HEK293 (cell line): Measurements from ENCODE around the gene MAP1S.

Experiments
- GLIS2 ChIP-seq: fragments of 450-650 bp; formaldehyde crosslinking; IDR thresholded peaks from 2 replicates; pipeline ENCODE4 v1.5.1; 2016; ENCODE audit warnings: missing biosample characterization, missing genetic modification characterization
- HOXA7 ChIP-seq: sonication (generic); formaldehyde crosslinking; IDR thresholded peaks from 2 replicates; pipeline ENCODE4 v1.8.1; 2022; ENCODE audit warnings: missing genetic modification reagents, borderline replicate concordance
- KLF10 ChIP-seq: fragments of 450-650 bp; IDR thresholded peaks from 2 replicates; pipeline ENCODE4 v1.5.1; 2018; ENCODE audit warnings: missing biosample characterization, mild to moderate bottlenecking, missing genetic modification characterization
- MEIS1 ChIP-seq: sonication (generic); formaldehyde crosslinking; IDR thresholded peaks from 2 replicates; pipeline ENCODE4 v1.8.1; 2022; ENCODE audit warnings: missing genetic modification reagents, mild to moderate bottlenecking, borderline replicate concordance
- OSR2 ChIP-seq: fragments of 450-650 bp; formaldehyde crosslinking; IDR thresholded peaks from 2 replicates; pipeline ENCODE4 v1.5.1; 2016; ENCODE audit warnings: missing biosample characterization, missing genetic modification characterization
- SETDB1 ChIP-seq: IDR thresholded peaks from one replicate; pipeline ENCODE4 v1.6.1; 2017; ENCODE audit warnings: mild to moderate bottlenecking, low read length, moderate library complexity, mixed read lengths; ENCODE audit not compliant: insufficient read length
- SP7 ChIP-seq: fragments of 450-650 bp; formaldehyde crosslinking; IDR thresholded peaks from 2 replicates; pipeline ENCODE4 v1.5.1; 2016; ENCODE audit warnings: missing biosample characterization, missing genetic modification characterization
- YY2 ChIP-seq: fragments of 450-650 bp; formaldehyde crosslinking; IDR thresholded peaks from 2 replicates; pipeline ENCODE4 v1.5.1; 2016; ENCODE audit warnings: missing biosample characterization, missing genetic modification characterization
- ZBTB10 ChIP-seq: fragments of 450-650 bp; formaldehyde crosslinking; IDR thresholded peaks from 2 replicates; pipeline ENCODE4 v1.5.1; 2016; ENCODE audit warnings: missing biosample characterization, missing genetic modification characterization
- ZFHX2 ChIP-seq: fragments of 450-650 bp; formaldehyde crosslinking; conservative IDR thresholded peaks from 2 replicates; pipeline ENCODE4 v1.5.1; 2016; ENCODE audit warnings: missing biosample characterization, missing genetic modification characterization
- ZFP3 ChIP-seq: fragments of 450-650 bp; formaldehyde crosslinking; IDR thresholded peaks from 2 replicates; pipeline ENCODE4 v1.5.1; 2016; ENCODE audit warnings: low read depth, missing biosample characterization, missing genetic modification characterization
- ZNF155 ChIP-seq: fragments of 450-650 bp; formaldehyde crosslinking; IDR thresholded peaks from 2 replicates; pipeline ENCODE4 v1.5.1; 2016; ENCODE audit warnings: missing biosample characterization, missing genetic modification characterization
- ZNF223 ChIP-seq: fragments of 450-650 bp; formaldehyde crosslinking; IDR thresholded peaks from 2 replicates; pipeline ENCODE4 v1.5.1; 2016; ENCODE audit warnings: missing biosample characterization, missing genetic modification characterization
- ZNF335 ChIP-seq: fragments of 450-650 bp; formaldehyde crosslinking; conservative IDR thresholded peaks from 2 replicates; pipeline ENCODE4 v1.5.1; 2016; ENCODE audit warnings: missing biosample characterization, missing genetic modification characterization
- ZNF398 ChIP-seq: fragments of 450-650 bp; formaldehyde crosslinking; IDR thresholded peaks from 2 replicates; pipeline ENCODE4 v1.5.1; 2017; ENCODE audit warnings: missing biosample characterization, missing genetic modification characterization
- ZNF513 ChIP-seq: fragments of 450-650 bp; IDR thresholded peaks from 2 replicates; pipeline ENCODE4 v1.5.1; 2018; ENCODE audit warnings: missing biosample characterization, missing genetic modification characterization
- ZNF596 ChIP-seq: fragments of 450-650 bp; IDR thresholded peaks from 2 replicates; pipeline ENCODE4 v1.5.0; 2018; ENCODE audit warnings: missing biosample characterization, mild to moderate bottlenecking, missing genetic modification characterization, moderate library complexity
- ZNF623 ChIP-seq: fragments of 450-650 bp; formaldehyde crosslinking; IDR thresholded peaks from 2 replicates; pipeline ENCODE4 v1.5.1; 2016; ENCODE audit warnings: missing biosample characterization, missing genetic modification characterization
- ZNF654 ChIP-seq: fragments of 450-650 bp; formaldehyde crosslinking; IDR thresholded peaks from 2 replicates; pipeline ENCODE4 v1.5.1; 2016; ENCODE audit warnings: low read depth, missing biosample characterization, missing genetic modification characterization
- ZNF658 ChIP-seq: fragments of 450-650 bp; formaldehyde crosslinking; IDR thresholded peaks from 2 replicates; pipeline ENCODE4; 2016; ENCODE audit warnings: missing biosample characterization, missing genetic modification characterization
- ZNF660 ChIP-seq: fragments of 450-650 bp; IDR thresholded peaks from 2 replicates; pipeline ENCODE4 v1.5.1; 2018; ENCODE audit warnings: missing biosample characterization, mild to moderate bottlenecking, missing genetic modification characterization
- ZNF776 ChIP-seq: fragments of 450-650 bp; formaldehyde crosslinking; IDR thresholded peaks from 2 replicates; pipeline ENCODE4 v1.5.0; 2017; ENCODE audit warnings: missing biosample characterization, missing genetic modification characterization, borderline replicate concordance
- ZNF777 ChIP-seq: fragments of 450-650 bp; formaldehyde crosslinking; IDR thresholded peaks from 2 replicates; pipeline ENCODE4 v1.5.1; 2017; ENCODE audit warnings: missing biosample characterization, missing genetic modification characterization, borderline replicate concordance
- TF ChIP-seq, protein P1 (sequence below): fragments of 450-650 bp; formaldehyde crosslinking; IDR thresholded peaks from 2 replicates; pipeline ENCODE4 v1.5.1; 2016; ENCODE audit warnings: missing biosample characterization, missing genetic modification characterization
- TF ChIP-seq, protein P2 (sequence below): fragments of 450-650 bp; formaldehyde crosslinking; conservative IDR thresholded peaks from 2 replicates; pipeline ENCODE4 v1.5.1; 2016; ENCODE audit warnings: low read depth, missing biosample characterization, missing genetic modification characterization
- TF ChIP-seq, protein P3 (sequence below): fragments of 450-650 bp; formaldehyde crosslinking; IDR thresholded peaks from 2 replicates; pipeline ENCODE4 v1.5.1; 2016; ENCODE audit warnings: missing biosample characterization, missing genetic modification characterization

The MAP1S gene

DNA sequence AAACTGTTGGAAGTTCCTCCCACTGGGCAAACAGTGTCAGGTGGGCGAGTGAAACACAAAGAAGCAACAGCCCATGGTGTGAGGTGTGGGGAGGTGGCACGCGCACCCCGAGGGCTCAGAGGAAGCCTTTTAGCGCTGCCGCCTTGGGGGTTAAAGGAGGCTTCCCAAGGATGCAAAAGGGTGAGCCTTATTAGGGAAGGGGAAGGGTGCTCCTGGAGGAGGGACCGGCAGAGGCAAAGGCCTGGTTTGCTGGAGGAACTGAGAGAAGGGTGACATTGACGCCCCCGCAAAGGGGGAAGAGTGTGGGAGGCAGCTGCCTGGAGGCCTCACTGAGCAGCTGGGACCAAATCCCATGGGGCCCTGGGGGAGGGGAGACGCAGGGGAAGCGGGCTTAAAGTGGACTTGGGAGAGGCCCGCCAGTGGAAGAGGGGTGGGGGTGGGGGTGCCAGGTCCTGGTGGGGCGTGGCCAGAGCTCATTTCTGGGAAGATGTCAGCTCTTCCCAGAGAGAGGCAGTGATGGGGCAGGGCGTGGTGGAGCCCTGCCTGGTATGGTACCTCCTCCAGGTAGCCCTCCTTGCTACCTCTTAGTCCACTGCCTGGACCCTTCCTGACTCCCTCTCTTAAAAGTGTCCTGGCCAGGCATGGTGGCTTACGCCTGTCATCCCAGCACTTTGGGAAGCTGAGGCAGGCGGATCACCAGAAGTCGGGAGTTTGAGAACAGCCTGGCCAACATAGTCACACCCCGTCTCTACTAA is 20.0 kb downstream of the MAP1S start (continued):
- TF ChIP-seq, protein P1, sequence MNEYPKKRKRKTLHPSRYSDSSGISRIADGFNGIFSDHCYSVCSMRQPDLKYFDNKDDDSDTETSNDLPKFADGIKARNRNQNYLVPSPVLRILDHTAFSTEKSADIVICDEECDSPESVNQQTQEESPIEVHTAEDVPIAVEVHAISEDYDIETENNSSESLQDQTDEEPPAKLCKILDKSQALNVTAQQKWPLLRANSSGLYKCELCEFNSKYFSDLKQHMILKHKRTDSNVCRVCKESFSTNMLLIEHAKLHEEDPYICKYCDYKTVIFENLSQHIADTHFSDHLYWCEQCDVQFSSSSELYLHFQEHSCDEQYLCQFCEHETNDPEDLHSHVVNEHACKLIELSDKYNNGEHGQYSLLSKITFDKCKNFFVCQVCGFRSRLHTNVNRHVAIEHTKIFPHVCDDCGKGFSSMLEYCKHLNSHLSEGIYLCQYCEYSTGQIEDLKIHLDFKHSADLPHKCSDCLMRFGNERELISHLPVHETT (tag by site-specific recombination), result no peak
- TF ChIP-seq, protein P2, sequence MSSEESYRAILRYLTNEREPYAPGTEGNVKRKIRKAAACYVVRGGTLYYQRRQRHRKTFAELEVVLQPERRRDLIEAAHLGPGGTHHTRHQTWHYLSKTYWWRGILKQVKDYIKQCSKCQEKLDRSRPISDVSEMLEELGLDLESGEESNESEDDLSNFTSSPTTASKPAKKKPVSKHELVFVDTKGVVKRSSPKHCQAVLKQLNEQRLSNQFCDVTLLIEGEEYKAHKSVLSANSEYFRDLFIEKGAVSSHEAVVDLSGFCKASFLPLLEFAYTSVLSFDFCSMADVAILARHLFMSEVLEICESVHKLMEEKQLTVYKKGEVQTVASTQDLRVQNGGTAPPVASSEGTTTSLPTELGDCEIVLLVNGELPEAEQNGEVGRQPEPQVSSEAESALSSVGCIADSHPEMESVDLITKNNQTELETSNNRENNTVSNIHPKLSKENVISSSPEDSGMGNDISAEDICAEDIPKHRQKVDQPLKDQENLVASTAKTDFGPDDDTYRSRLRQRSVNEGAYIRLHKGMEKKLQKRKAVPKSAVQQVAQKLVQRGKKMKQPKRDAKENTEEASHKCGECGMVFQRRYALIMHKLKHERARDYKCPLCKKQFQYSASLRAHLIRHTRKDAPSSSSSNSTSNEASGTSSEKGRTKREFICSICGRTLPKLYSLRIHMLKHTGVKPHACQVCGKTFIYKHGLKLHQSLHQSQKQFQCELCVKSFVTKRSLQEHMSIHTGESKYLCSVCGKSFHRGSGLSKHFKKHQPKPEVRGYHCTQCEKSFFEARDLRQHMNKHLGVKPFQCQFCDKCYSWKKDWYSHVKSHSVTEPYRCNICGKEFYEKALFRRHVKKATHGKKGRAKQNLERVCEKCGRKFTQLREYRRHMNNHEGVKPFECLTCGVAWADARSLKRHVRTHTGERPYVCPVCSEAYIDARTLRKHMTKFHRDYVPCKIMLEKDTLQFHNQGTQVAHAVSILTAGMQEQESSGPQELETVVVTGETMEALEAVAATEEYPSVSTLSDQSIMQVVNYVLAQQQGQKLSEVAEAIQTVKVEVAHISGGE (tag by site-specific recombination), result no peak
- TF ChIP-seq KLF10 (tag by site-specific recombination), result no peak
- TF ChIP-seq ZNF335 (tag by site-specific recombination), result no peak
- no peak for TF ChIP-seq SETDB1
- TF ChIP-seq ZNF776 (tag by site-specific recombination), result no peak
- peak; percentile 98 for TF ChIP-seq ZFHX2 (tag by site-specific recombination)
- TF ChIP-seq, protein P3, sequence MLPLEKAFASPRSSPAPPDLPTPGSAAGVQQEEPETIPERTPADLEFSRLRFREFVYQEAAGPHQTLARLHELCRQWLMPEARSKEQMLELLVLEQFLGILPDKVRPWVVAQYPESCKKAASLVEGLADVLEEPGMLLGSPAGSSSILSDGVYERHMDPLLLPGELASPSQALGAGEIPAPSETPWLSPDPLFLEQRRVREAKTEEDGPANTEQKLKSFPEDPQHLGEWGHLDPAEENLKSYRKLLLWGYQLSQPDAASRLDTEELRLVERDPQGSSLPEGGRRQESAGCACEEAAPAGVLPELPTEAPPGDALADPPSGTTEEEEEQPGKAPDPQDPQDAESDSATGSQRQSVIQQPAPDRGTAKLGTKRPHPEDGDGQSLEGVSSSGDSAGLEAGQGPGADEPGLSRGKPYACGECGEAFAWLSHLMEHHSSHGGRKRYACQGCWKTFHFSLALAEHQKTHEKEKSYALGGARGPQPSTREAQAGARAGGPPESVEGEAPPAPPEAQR (tag by site-specific recombination), result no peak
- TF ChIP-seq ZNF596 (tag by site-specific recombination), result no peak
- TF ChIP-seq HOXA7 (CRISPR knock-in tag), result no peak
- TF ChIP-seq ZBTB10 (tag by site-specific recombination), result no peak
- TF ChIP-seq ZFP3 (tag by site-specific recombination), result no peak
- TF ChIP-seq ZNF654 (tag by site-specific recombination), result no peak
- no peak for TF ChIP-seq YY2 (tag by site-specific recombination)
- no peak for TF ChIP-seq ZNF155 (tag by site-specific recombination)
- no peak for TF ChIP-seq ZNF223 (tag by site-specific recombination)
- no peak for TF ChIP-seq ZNF623 (tag by site-specific recombination)
- no peak for TF ChIP-seq MEIS1 (CRISPR knock-in tag)
- peak; percentile 69; the same call in 1 of the 2 replicates for TF ChIP-seq SP7
- no peak for TF ChIP-seq ZNF513 (tag by site-specific recombination)
- no peak for TF ChIP-seq ZNF660 (tag by site-specific recombination)
- TF ChIP-seq ZNF398 (tag by site-specific recombination), result 0 out of 2 replicates have a peak, but pooled peaks have one; percentile 36
- peak; percentile 45 for TF ChIP-seq GLIS2 (tag by site-specific recombination)
- no peak for TF ChIP-seq ZNF658
- no peak for TF ChIP-seq OSR2 (tag by site-specific recombination)
- TF ChIP-seq ZNF777 (tag by site-specific recombination), result no peak
